Panc1 (cell line): ENCODE results near the gene DNAH6.

ENCODE experiments used
- CTCF ChIP-seq: fragments of 450-650 bp; IDR thresholded peaks from 2 replicates; pipeline ENCODE4 v1.5.1; 2017; ENCODE audit warnings: mild to moderate bottlenecking
- POLR2AphosphoS5 ChIP-seq: IDR thresholded peaks from 2 replicates; pipeline ENCODE4 v1.6.1; 2012; ENCODE audit warnings: mild to moderate bottlenecking, low read depth, low read length, moderate library complexity
- TF ChIP-seq, protein P1 (sequence below), 2 experiments: IDR thresholded peaks; 2 replicates each; pipeline ENCODE4 v1.6.1; 2011 to 2012; ENCODE audit warnings: low read depth in 2 of 2, control low read depth in 1 of 2, low read length in 1 of 2, mild to moderate bottlenecking in 1 of 2, moderate library complexity in 1 of 2; ENCODE audit not compliant: insufficient read depth in 1 of 2

DNA sequence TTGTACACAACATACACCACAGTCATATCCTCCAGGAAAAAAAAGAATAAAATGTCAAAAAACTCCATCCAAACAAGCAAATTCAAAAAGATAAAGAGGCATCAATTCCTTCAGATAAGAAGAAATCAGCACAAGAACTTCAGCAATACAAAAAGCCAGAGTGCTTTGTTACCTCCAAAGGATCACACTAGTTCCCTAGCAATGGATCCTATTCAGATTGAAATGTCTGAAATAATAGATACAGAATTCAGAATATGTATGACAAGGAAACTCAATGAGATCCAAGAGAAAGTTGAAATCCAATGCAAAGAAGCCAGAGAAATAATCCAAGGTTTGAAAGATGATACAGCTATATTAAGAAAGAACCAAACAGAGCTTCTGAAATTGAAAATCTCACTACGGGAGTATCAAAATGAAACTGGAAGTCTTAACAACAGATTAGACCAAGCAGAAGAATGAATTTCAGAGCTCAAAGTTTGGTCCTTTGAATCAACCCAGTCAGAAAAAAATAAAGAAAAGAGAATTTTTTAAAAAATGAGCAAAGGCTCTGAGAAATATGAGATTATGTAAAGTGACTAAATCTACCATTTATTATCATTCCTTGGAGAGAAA is 284.0 kb downstream of the DNAH6 start:
- TF ChIP-seq CTCF (no peak), POLR2AphosphoS5 (no peak)
- TF ChIP-seq, protein P1, sequence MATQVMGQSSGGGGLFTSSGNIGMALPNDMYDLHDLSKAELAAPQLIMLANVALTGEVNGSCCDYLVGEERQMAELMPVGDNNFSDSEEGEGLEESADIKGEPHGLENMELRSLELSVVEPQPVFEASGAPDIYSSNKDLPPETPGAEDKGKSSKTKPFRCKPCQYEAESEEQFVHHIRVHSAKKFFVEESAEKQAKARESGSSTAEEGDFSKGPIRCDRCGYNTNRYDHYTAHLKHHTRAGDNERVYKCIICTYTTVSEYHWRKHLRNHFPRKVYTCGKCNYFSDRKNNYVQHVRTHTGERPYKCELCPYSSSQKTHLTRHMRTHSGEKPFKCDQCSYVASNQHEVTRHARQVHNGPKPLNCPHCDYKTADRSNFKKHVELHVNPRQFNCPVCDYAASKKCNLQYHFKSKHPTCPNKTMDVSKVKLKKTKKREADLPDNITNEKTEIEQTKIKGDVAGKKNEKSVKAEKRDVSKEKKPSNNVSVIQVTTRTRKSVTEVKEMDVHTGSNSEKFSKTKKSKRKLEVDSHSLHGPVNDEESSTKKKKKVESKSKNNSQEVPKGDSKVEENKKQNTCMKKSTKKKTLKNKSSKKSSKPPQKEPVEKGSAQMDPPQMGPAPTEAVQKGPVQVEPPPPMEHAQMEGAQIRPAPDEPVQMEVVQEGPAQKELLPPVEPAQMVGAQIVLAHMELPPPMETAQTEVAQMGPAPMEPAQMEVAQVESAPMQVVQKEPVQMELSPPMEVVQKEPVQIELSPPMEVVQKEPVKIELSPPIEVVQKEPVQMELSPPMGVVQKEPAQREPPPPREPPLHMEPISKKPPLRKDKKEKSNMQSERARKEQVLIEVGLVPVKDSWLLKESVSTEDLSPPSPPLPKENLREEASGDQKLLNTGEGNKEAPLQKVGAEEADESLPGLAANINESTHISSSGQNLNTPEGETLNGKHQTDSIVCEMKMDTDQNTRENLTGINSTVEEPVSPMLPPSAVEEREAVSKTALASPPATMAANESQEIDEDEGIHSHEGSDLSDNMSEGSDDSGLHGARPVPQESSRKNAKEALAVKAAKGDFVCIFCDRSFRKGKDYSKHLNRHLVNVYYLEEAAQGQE (IDR thresholded peaks at IDR 0.05; ENCODE audit: insufficient read depth in 1 of 2, low read depth in 2 of 2, low read length in 1 of 2) = no peak
